ENCODE data around the gene SMARCC1. TPM values are rescaled to one million over a fixed set of nuclear protein-coding genes. Genes with fewer than 3 reads are reported as not detected.

Gene SMARCC1
- total RNA-seq, 2 donors from 2014 or later, result 49.9 to 58.7 TPM

- Histone ChIP-seq H3K27ac (no peak overlapping the region), H3K36me3 (no peaks in the 10 kb centered on the region), H3K4me1 (replicated peaks) (no peaks in the 10 kb centered on the region), H3K27me3 (replicated peaks; ENCODE audit: insufficient read depth) (no peaks in the 10 kb centered on the region), H3K4me3 (no peak overlapping the region), H3K9me3 (no peaks in the 10 kb centered on the region)
- no peak for DNase-seq (ENCODE audit: low spot score)
- TF ChIP-seq POLR2AphosphoS5 (IDR thresholded peaks at IDR 0.05) (no peak), CTCF (IDR thresholded peaks at IDR 0.05) (no peak), POLR2A (IDR thresholded peaks at IDR 0.05) (no peak)
- intact Hi-C loops (cut with DNase I), result no loop called here
- WGBS, result 57% methylated on average over 10 of the region's 10 CpGs
These were observed 210.1 kb downstream of the SMARCC1 start for GRCh38 chr3:47571391-47572175.

- H3K4me1 ChIP-seq (replicated peaks), result no peaks in the 10 kb centered on the region
- no peak for DNase-seq (ENCODE audit: low spot score)
- no peak overlapping the region for H3K4me3 ChIP-seq
- 89% methylated on average over 6 of the region's 6 CpGs for WGBS
- intact Hi-C loops (cut with DNase I), result no loop called here
- no peak for TF ChIP-seq POLR2AphosphoS5 (IDR thresholded peaks at IDR 0.05)
- TF ChIP-seq CTCF (IDR thresholded peaks at IDR 0.05), result no peak
- no peak for TF ChIP-seq POLR2A (IDR thresholded peaks at IDR 0.05)
- H3K27ac ChIP-seq, result no peak overlapping the region
- no peaks in the 10 kb centered on the region for H3K27me3 ChIP-seq (replicated peaks; ENCODE audit: insufficient read depth)
- H3K36me3 ChIP-seq, result no peaks in the 10 kb centered on the region
- no peaks in the 10 kb centered on the region for H3K9me3 ChIP-seq
These were observed 212.8 kb downstream of the SMARCC1 start for GRCh38 chr3:47568901-47569300.

- no peak for TF ChIP-seq POLR2AphosphoS5 (IDR thresholded peaks at IDR 0.05)
- TF ChIP-seq CTCF (IDR thresholded peaks at IDR 0.05), result no peak
- no peak for TF ChIP-seq POLR2A (IDR thresholded peaks at IDR 0.05)
- Histone ChIP-seq H3K4me1 (replicated peaks) (no peaks in the 10 kb centered on the region), H3K36me3 (no peaks in the 10 kb centered on the region), H3K27ac (no peak overlapping the region), H3K27me3 (replicated peaks; ENCODE audit: insufficient read depth) (no peaks in the 10 kb centered on the region), H3K4me3 (no peak overlapping the region), H3K9me3 (no peaks in the 10 kb centered on the region)
- 84% methylated on average over 4 of the region's 4 CpGs for WGBS
- no peak for DNase-seq (ENCODE audit: low spot score)
- intact Hi-C loops (cut with DNase I), result no loop called here
These were observed 214.5 kb downstream of the SMARCC1 start for GRCh38 chr3:47567149-47567548.

- Histone ChIP-seq H3K4me3 (no peak overlapping the region), H3K27me3 (replicated peaks; ENCODE audit: insufficient read depth) (no peaks in the 10 kb centered on the region), H3K36me3 (no peaks in the 10 kb centered on the region), H3K9me3 (no peaks in the 10 kb centered on the region), H3K4me1 (replicated peaks) (no peaks in the 10 kb centered on the region), H3K27ac (no peak overlapping the region)
- intact Hi-C loops (cut with DNase I), result no loop called here
- TF ChIP-seq CTCF (IDR thresholded peaks at IDR 0.05) (no peak), POLR2A (IDR thresholded peaks at IDR 0.05) (no peak), POLR2AphosphoS5 (IDR thresholded peaks at IDR 0.05) (no peak)
- no peak for DNase-seq (ENCODE audit: low spot score)
- 95% methylated on average over 9 of the region's 9 CpGs for WGBS
These were observed 215.0 kb downstream of the SMARCC1 start for GRCh38 chr3:47566667-47567066.
